MM.1S (cell line): ENCODE measurements around the gene CRACDL.

Experiments
- EZH2 ChIP-seq: fragments of 300-600 bp; sonication (generic); optimal IDR thresholded peaks from 2 replicates; pipeline ENCODE3; 2017; ENCODE audit warnings: low read depth, mild to moderate bottlenecking, antibody characterized with exemption, low read length, mixed read lengths
- EZH2phosphoT487 ChIP-seq: fragments of 300-600 bp; sonication (generic); IDR thresholded peaks from 2 replicates; pipeline ENCODE4 v1.6.1; 2018; ENCODE audit warnings: antibody characterized with exemption, low read length
- TF ChIP-seq, protein P1 (sequence below): fragments of 300-600 bp; sonication (generic); IDR thresholded peaks from 2 replicates; pipeline ENCODE4 v1.5.1; 2016; ENCODE audit warnings: antibody characterized with exemption, low read length, mixed read lengths

DNA sequence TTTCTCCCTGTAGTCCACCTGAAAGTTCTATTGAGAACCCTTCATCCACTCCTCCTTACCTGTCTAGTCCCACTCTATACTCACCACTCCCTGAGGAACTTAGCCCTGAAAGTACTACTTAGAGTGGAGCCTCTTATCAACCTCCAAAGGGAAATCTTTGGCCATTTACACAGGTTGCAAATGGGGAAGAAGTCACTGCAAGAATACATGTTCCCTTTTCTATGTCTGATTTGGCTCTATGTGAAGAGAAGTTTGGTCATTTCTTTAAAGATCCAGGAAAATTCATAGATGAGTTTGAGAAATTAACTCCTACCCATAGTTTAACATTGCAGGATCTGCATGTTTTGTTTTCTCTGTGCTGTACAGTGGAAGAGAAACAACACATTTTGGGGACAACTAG is 182.2 kb downstream of the CRACDL start:
- TF ChIP-seq, protein P1, sequence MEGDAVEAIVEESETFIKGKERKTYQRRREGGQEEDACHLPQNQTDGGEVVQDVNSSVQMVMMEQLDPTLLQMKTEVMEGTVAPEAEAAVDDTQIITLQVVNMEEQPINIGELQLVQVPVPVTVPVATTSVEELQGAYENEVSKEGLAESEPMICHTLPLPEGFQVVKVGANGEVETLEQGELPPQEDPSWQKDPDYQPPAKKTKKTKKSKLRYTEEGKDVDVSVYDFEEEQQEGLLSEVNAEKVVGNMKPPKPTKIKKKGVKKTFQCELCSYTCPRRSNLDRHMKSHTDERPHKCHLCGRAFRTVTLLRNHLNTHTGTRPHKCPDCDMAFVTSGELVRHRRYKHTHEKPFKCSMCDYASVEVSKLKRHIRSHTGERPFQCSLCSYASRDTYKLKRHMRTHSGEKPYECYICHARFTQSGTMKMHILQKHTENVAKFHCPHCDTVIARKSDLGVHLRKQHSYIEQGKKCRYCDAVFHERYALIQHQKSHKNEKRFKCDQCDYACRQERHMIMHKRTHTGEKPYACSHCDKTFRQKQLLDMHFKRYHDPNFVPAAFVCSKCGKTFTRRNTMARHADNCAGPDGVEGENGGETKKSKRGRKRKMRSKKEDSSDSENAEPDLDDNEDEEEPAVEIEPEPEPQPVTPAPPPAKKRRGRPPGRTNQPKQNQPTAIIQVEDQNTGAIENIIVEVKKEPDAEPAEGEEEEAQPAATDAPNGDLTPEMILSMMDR = no peak
- TF ChIP-seq EZH2 = no peak
- no peak for TF ChIP-seq EZH2phosphoT487
